Breast epithelium (tissue), 3 donors: ENCODE measurements around the gene HAPLN2.

Experiments
- CTCF ChIP-seq, 3 donors: fragments of 450-650 bp; IDR thresholded peaks; one replicate each; pipeline ENCODE4 v1.5.1; 2016 to 2017; ENCODE audit warnings: antibody characterized with exemption in 3 of 3, mild to moderate bottlenecking in 3 of 3, moderate library complexity in 3 of 3
- POLR2A ChIP-seq: fragments of 450-650 bp; IDR thresholded peaks from one replicate; pipeline ENCODE4 v1.6.1; 2016; ENCODE audit warnings: antibody characterized with exemption, mild to moderate bottlenecking, moderate library complexity
- POLR2AphosphoS5 ChIP-seq, 3 donors: sonication (generic); formaldehyde crosslinking; IDR thresholded peaks; one replicate each; pipeline ENCODE4 v1.6.1; 2017; ENCODE audit warnings: antibody characterized with exemption in 3 of 3

- no peak for TF ChIP-seq CTCF (IDR thresholded peaks at IDR 0.05)
- TF ChIP-seq POLR2AphosphoS5 (IDR thresholded peaks at IDR 0.05): no peak
- no peak for TF ChIP-seq POLR2A
Measured at GRCh38 chr1:156641761-156642264, 22.6 kb downstream of the HAPLN2 start, which contains the start of gene BCAN.
